ENCODE data around the gene EPB41L4B. TPM values are rescaled to one million over a fixed set of nuclear protein-coding genes. Genes with fewer than 3 reads are reported as not detected.
A peak's percentile ranks its signal among the peaks of the same experiment; 100 is the strongest.

The EPB41L4B gene
- total and polyA plus RNA-seq, 2 donors from 2014 or later: 6.5 to 7.7 TPM

DNA sequence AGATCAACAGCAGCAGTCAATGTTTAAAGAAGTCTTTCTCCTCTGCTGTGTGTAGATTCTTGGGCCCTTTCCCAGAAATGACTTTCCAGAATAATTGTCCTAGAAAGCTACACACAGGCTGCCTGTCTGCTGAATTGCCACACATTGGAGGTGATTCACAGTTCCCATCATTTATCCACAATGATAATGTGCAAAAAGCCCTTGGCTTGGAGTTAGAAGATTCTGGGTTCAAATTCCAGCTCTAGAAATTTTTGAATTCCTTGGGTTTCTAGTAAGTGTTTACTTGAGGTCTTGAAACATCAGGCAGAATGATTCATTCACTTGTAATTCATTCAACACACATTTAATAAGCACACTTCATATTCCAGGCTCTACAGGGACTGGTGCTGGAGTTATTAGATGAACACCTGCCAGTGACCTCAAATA is 28.6 kb upstream of the EPB41L4B start:
- FAIRE-seq (no peak), DNase-seq (no peak)
- intact Hi-C loops (cut with DNase I): no loop called here
- Histone ChIP-seq H3K9ac (ENCODE audit: low read length in 3 of 3) (no peak overlapping the region), H3K4me3 (ENCODE audit: low read length in 3 of 3) (no peak overlapping the region), H3K27me3 (ENCODE audit: control insufficient read depth, insufficient read depth, low read length) (no peaks in the 10 kb centered on the region), H3K36me3 (ENCODE audit: control insufficient read depth in 2 of 3, insufficient read depth in 3 of 3, low read length in 3 of 3) (no peaks in the 10 kb centered on the region), H3K4me1 (ENCODE audit: control insufficient read depth in 2 of 3, insufficient read depth in 2 of 3, low read depth in 1 of 3, low read length in 3 of 3) (peaks cover 0 to 2% (median 0%) of the 10 kb centered on the region in 3 donors), H3K9me3 (ENCODE audit: control insufficient read depth in 2 of 3, insufficient read depth in 1 of 3, low read length in 3 of 3) (no peaks in the 10 kb centered on the region), H3K27ac (ENCODE audit: low read depth in 2 of 2, low read length in 2 of 2) (no peak overlapping the region)
- TF ChIP-seq, protein P1, sequence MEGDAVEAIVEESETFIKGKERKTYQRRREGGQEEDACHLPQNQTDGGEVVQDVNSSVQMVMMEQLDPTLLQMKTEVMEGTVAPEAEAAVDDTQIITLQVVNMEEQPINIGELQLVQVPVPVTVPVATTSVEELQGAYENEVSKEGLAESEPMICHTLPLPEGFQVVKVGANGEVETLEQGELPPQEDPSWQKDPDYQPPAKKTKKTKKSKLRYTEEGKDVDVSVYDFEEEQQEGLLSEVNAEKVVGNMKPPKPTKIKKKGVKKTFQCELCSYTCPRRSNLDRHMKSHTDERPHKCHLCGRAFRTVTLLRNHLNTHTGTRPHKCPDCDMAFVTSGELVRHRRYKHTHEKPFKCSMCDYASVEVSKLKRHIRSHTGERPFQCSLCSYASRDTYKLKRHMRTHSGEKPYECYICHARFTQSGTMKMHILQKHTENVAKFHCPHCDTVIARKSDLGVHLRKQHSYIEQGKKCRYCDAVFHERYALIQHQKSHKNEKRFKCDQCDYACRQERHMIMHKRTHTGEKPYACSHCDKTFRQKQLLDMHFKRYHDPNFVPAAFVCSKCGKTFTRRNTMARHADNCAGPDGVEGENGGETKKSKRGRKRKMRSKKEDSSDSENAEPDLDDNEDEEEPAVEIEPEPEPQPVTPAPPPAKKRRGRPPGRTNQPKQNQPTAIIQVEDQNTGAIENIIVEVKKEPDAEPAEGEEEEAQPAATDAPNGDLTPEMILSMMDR (IDR thresholded peaks at IDR 0.05; ENCODE audit: borderline replicate concordance, extremely low read depth, insufficient read depth): no peak

DNA sequence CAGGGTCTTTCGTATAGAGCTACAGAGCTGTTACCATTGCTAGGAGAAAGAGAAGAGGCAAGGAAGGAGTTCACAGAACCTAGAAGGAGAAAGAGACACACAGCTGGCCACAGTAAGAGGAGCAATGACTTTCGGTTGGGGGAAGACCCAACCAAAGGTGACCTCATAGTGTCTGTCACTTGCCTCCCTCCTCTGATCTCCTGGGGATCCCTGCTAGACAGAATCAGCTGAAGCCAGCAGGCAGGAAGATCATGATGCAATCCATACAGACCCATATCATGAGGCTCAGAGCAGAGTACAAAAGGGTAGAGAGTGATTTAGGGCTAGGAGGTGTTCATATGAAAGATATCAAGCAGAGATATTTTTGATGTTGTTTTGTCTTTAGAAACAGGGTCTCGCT is 26.0 kb upstream of the EPB41L4B start:
- intact Hi-C loops (cut with DNase I): no loop called here
- no peak overlapping the region for H3K4me3 ChIP-seq (ENCODE audit: low read length in 3 of 3)
- no peak overlapping the region for H3K9ac ChIP-seq (ENCODE audit: low read length in 3 of 3)
- no peaks in the 10 kb centered on the region for H3K9me3 ChIP-seq (ENCODE audit: control insufficient read depth in 2 of 3, insufficient read depth in 1 of 3, low read length in 3 of 3)
- DNase-seq (no peak), FAIRE-seq (no peak)
- no peaks in the 10 kb centered on the region for H3K27me3 ChIP-seq (ENCODE audit: control insufficient read depth, insufficient read depth, low read length)
- TF ChIP-seq, protein P1 (IDR thresholded peaks at IDR 0.05; ENCODE audit: borderline replicate concordance, extremely low read depth, insufficient read depth): no peak
- H3K4me1 ChIP-seq (ENCODE audit: control insufficient read depth in 2 of 3, insufficient read depth in 2 of 3, low read depth in 1 of 3, low read length in 3 of 3): peaks cover 0 to 2% (median 0%) of the 10 kb centered on the region in 3 donors
- no peaks in the 10 kb centered on the region for H3K36me3 ChIP-seq (ENCODE audit: control insufficient read depth in 2 of 3, insufficient read depth in 3 of 3, low read length in 3 of 3)
- H3K27ac ChIP-seq (ENCODE audit: low read depth in 2 of 2, low read length in 2 of 2): no peak overlapping the region

DNA sequence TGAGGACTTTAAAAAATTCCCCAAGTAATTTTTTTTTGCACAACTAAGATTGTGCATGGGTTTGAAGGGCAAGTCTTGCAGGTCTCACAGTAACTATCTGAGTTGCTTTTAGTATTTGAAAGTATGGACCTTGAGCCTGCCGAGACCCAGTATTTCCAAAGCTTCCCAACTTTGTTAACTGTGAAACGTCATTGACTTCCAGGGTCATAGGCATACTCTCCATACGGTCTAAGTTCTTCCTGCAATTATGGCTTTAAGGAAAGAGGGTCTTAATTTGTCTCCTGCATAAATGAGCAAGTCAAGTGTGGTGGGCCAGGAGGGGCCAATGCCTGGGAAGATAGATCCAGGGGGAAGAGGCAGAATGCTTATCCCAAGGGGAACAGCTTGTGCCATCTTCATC is 24.0 kb upstream of the EPB41L4B start:
- H3K27ac ChIP-seq (ENCODE audit: low read depth in 2 of 2, low read length in 2 of 2): peak overlapping the region; percentile 83 to 85
- H3K4me3 ChIP-seq (ENCODE audit: low read length in 3 of 3): no peak overlapping the region
- H3K9ac ChIP-seq (ENCODE audit: low read length in 3 of 3): no peak overlapping the region
- no peaks in the 10 kb centered on the region for H3K36me3 ChIP-seq (ENCODE audit: control insufficient read depth in 2 of 3, insufficient read depth in 3 of 3, low read length in 3 of 3)
- H3K4me1 ChIP-seq (ENCODE audit: control insufficient read depth in 2 of 3, insufficient read depth in 2 of 3, low read depth in 1 of 3, low read length in 3 of 3): peaks cover 0 to 2% (median 0%) of the 10 kb centered on the region in 3 donors
- no peaks in the 10 kb centered on the region for H3K27me3 ChIP-seq (ENCODE audit: control insufficient read depth, insufficient read depth, low read length)
- no peak for DNase-seq
- TF ChIP-seq, protein P1 (IDR thresholded peaks at IDR 0.05; ENCODE audit: borderline replicate concordance, extremely low read depth, insufficient read depth): no peak
- no peak for FAIRE-seq
- intact Hi-C loops (cut with DNase I): no loop called here
- no peaks in the 10 kb centered on the region for H3K9me3 ChIP-seq (ENCODE audit: control insufficient read depth in 2 of 3, insufficient read depth in 1 of 3, low read length in 3 of 3)

DNA sequence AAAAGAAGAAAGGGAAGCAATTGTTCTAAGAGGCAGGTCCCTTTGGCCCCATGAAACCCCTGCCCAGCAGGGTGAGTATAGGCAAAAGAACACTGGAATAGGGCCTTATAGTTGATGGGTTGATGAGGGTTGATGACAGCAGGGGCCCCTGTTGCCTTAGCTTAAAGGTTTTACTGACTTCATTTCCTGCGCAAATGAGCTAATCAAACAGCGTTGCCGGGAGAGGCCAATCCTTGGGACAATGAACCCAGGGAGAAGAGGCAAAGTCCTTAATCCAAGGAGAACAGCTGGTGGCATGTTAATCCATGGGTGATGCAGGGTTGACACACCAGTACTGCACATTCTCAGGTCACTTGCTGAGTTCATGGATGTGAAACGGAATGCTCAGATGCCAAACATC is 22.0 kb upstream of the EPB41L4B start:
- no peaks in the 10 kb centered on the region for H3K9me3 ChIP-seq (ENCODE audit: control insufficient read depth in 2 of 3, insufficient read depth in 1 of 3, low read length in 3 of 3)
- no peak overlapping the region for H3K27ac ChIP-seq (ENCODE audit: low read depth in 2 of 2, low read length in 2 of 2)
- no peaks in the 10 kb centered on the region for H3K27me3 ChIP-seq (ENCODE audit: control insufficient read depth, insufficient read depth, low read length)
- FAIRE-seq: no peak
- DNase-seq: no peak
- TF ChIP-seq, protein P1 (IDR thresholded peaks at IDR 0.05; ENCODE audit: borderline replicate concordance, extremely low read depth, insufficient read depth): no peak
- no peak overlapping the region for H3K9ac ChIP-seq (ENCODE audit: low read length in 3 of 3)
- H3K4me1 ChIP-seq (ENCODE audit: control insufficient read depth in 2 of 3, insufficient read depth in 2 of 3, low read depth in 1 of 3, low read length in 3 of 3): peaks cover 0 to 2% (median 0%) of the 10 kb centered on the region in 3 donors
- no peaks in the 10 kb centered on the region for H3K36me3 ChIP-seq (ENCODE audit: control insufficient read depth in 2 of 3, insufficient read depth in 3 of 3, low read length in 3 of 3)
- no peak overlapping the region for H3K4me3 ChIP-seq (ENCODE audit: low read length in 3 of 3)
- intact Hi-C loops (cut with DNase I): no loop called here

Measured in kidney (tissue), 14 donors.